Measurements from ENCODE around the gene NCS1.
A peak's percentile ranks its signal among the peaks of the same experiment; 100 is the strongest.

The NCS1 gene

GRCh38 chr9:130126721-130127433 lies 45.3 kb upstream of the NCS1 start:
- Histone ChIP-seq H3K79me2 (ENCODE audit: control insufficient read depth, low read length) (no peaks in the 10 kb centered on the region), H3K4me1 (ENCODE audit: control insufficient read depth, low read length) (peaks cover 82% of the 10 kb centered on the region), H3K27me3 (ENCODE audit: control insufficient read depth, low read length) (no peaks in the 10 kb centered on the region), H3K9me3 (ENCODE audit: control insufficient read depth, insufficient read depth, low read length) (no peaks in the 10 kb centered on the region), H3K27ac (ENCODE audit: low read depth, low read length) (peak overlapping the region; percentile 91), H4K20me1 (ENCODE audit: control insufficient read depth, insufficient read depth, low read depth, low read length) (no peaks in the 10 kb centered on the region), H3K36me3 (ENCODE audit: control insufficient read depth, low read length) (peaks cover 22% of the 10 kb centered on the region), H3F3A (ENCODE audit: control insufficient read depth, insufficient read depth) (peaks cover 44% of the 10 kb centered on the region), H3K9me2 (replicated peaks; ENCODE audit: control insufficient read depth, low read length) (no peaks in the 10 kb centered on the region), H3K4me2 (ENCODE audit: low read length) (peak overlapping the region; percentile 72), H3K4me3 (ENCODE audit: low read length) (peak overlapping the region; percentile 39)
- no peak for TF ChIP-seq EZH2phosphoT487 (IDR thresholded peaks at IDR 0.05; ENCODE audit: borderline replicate concordance, low read length)
- no peak for TF ChIP-seq CTCF (IDR thresholded peaks at IDR 0.05; ENCODE audit: low read depth, low read length, poor library complexity, severe bottlenecking)

- Histone ChIP-seq H3K9me2 (replicated peaks; ENCODE audit: control insufficient read depth, low read length) (no peaks in the 10 kb centered on the region), H3K4me1 (ENCODE audit: control insufficient read depth, low read length) (peaks cover 69% of the 10 kb centered on the region), H3K4me2 (ENCODE audit: low read length) (peak overlapping the region; percentile 72), H3K27me3 (ENCODE audit: control insufficient read depth, low read length) (no peaks in the 10 kb centered on the region), H3K36me3 (ENCODE audit: control insufficient read depth, low read length) (peaks cover 22% of the 10 kb centered on the region), H3K9me3 (ENCODE audit: control insufficient read depth, insufficient read depth, low read length) (no peaks in the 10 kb centered on the region), H3K27ac (ENCODE audit: low read depth, low read length) (peak overlapping the region; percentile 91), H3K4me3 (ENCODE audit: low read length) (peak overlapping the region; percentile 57), H3F3A (ENCODE audit: control insufficient read depth, insufficient read depth) (peaks cover 33% of the 10 kb centered on the region), H4K20me1 (ENCODE audit: control insufficient read depth, insufficient read depth, low read depth, low read length) (no peaks in the 10 kb centered on the region), H3K79me2 (ENCODE audit: control insufficient read depth, low read length) (no peaks in the 10 kb centered on the region)
- TF ChIP-seq EZH2phosphoT487 (IDR thresholded peaks at IDR 0.05; ENCODE audit: borderline replicate concordance, low read length): no peak
- TF ChIP-seq CTCF (IDR thresholded peaks at IDR 0.05; ENCODE audit: low read depth, low read length, poor library complexity, severe bottlenecking): no peak
These were observed 44.0 kb upstream of the NCS1 start for GRCh38 chr9:130128251-130128650.

- Histone ChIP-seq H3K79me2 (ENCODE audit: control insufficient read depth, low read length) (no peaks in the 10 kb centered on the region), H4K20me1 (ENCODE audit: control insufficient read depth, insufficient read depth, low read depth, low read length) (no peaks in the 10 kb centered on the region), H3K9me2 (replicated peaks; ENCODE audit: control insufficient read depth, low read length) (no peaks in the 10 kb centered on the region), H3F3A (ENCODE audit: control insufficient read depth, insufficient read depth) (peaks cover 29% of the 10 kb centered on the region), H3K36me3 (ENCODE audit: control insufficient read depth, low read length) (peaks cover 22% of the 10 kb centered on the region), H3K4me3 (ENCODE audit: low read length) (peak overlapping the region; percentile 57), H3K4me2 (ENCODE audit: low read length) (peak overlapping the region; percentile 72), H3K27me3 (ENCODE audit: control insufficient read depth, low read length) (no peaks in the 10 kb centered on the region), H3K4me1 (ENCODE audit: control insufficient read depth, low read length) (peaks cover 62% of the 10 kb centered on the region), H3K27ac (ENCODE audit: low read depth, low read length) (peak overlapping the region; percentile 91), H3K9me3 (ENCODE audit: control insufficient read depth, insufficient read depth, low read length) (no peaks in the 10 kb centered on the region)
- TF ChIP-seq CTCF (IDR thresholded peaks at IDR 0.05; ENCODE audit: low read depth, low read length, poor library complexity, severe bottlenecking) (no peak), EZH2phosphoT487 (IDR thresholded peaks at IDR 0.05; ENCODE audit: borderline replicate concordance, low read length) (no peak)
These were observed 43.3 kb upstream of the NCS1 start for GRCh38 chr9:130128733-130129431.

Measured in DOHH2 (cell line).